ENCODE data around the gene GRM2. TPM values are rescaled to one million over a fixed set of nuclear protein-coding genes. Genes with fewer than 3 reads are reported as not detected.
A peak's percentile ranks its signal among the peaks of the same experiment; 100 is the strongest.

Gene GRM2
- total RNA-seq, 1 experiment from 2014 or later = 0.13 TPM

GRCh38 chr3:51671734-51672475 is 35.0 kb upstream of the GRM2 start:
- ChIA-PET POLR2A (ENCODE audit: unreplicated experiment) (interaction anchor here (0.6 to 1.5 kb wide), 7 partner anchors 9 to 1438 kb away, joined by 3 to 24 read pairs (median 10); partner anchors contain the start of gene DCAF1), CTCF (interaction anchor here (1.0 to 1.7 kb wide), 3 partner anchors 9 to 170 kb away, joined by 3 to 4 read pairs (median 4); no protein-coding TSS in a partner anchor)
- no TSS peak for BruUV-seq (replicated peaks)
- Histone ChIP-seq H3K79me2 (ENCODE audit: low read depth) (no peaks in the 10 kb centered on the region), H3K4me3 (peak overlapping the region; percentile 82), H3K9me3 (ENCODE audit: insufficient read depth, low read depth) (no peaks in the 10 kb centered on the region), H3K36me3 (ENCODE audit: low read depth) (no peaks in the 10 kb centered on the region), H3K9me2 (ENCODE audit: insufficient read depth) (no peaks in the 10 kb centered on the region), H3K27ac (peak overlapping the region; percentile 47; the same call in 1 of the 2 replicates), H2AFZ (peak overlapping the region; percentile 95), H3K4me2 (peak overlapping the region; percentile 81), H3K27me3 (ENCODE audit: insufficient read depth, low read depth) (no peaks in the 10 kb centered on the region), H3K4me1 (replicated peaks; ENCODE audit: insufficient read depth) (peaks cover 18% of the 10 kb centered on the region), H4K20me1 (ENCODE audit: insufficient read depth) (no peaks in the 10 kb centered on the region), H3F3A (ENCODE audit: insufficient read depth, low read depth) (peaks cover 12% of the 10 kb centered on the region; the same call in 1 of the 2 replicates)
- DNase-seq = peak; percentile 56 to 69
- intact Hi-C loops (cut with micrococcal nuclease; ENCODE audit: unreplicated experiment) = no loop called here
- TF ChIP-seq CTCF (conservative IDR thresholded peaks at IDR 0.05) (no peak), EZH2 (IDR thresholded peaks at IDR 0.05; ENCODE audit: low read depth) (no peak)

GRCh38 chr3:51673181-51673801 is 33.6 kb upstream of the GRM2 start:
- H3K27ac ChIP-seq = no peak overlapping the region
- TF ChIP-seq CTCF (conservative IDR thresholded peaks at IDR 0.05) (no peak), EZH2 (IDR thresholded peaks at IDR 0.05; ENCODE audit: low read depth) (no peak)
- no TSS peak for BruUV-seq (replicated peaks)
- intact Hi-C loops (cut with micrococcal nuclease; ENCODE audit: unreplicated experiment) = no loop called here
- CTCF ChIA-PET = interaction anchor here (1.0 to 1.7 kb wide), 2 partner anchors 7 to 9 kb away, joined by 3 to 4 read pairs; no protein-coding TSS in a partner anchor
- POLR2A ChIA-PET (ENCODE audit: unreplicated experiment) = interaction anchor here (0.6 kb wide), 1 partner anchor 291 kb away, joined by 3 read pairs; no protein-coding TSS in a partner anchor
- H3K27me3 ChIP-seq (ENCODE audit: insufficient read depth, low read depth) = no peaks in the 10 kb centered on the region
- H3K79me2 ChIP-seq (ENCODE audit: low read depth) = no peaks in the 10 kb centered on the region
- H3K4me1 ChIP-seq (replicated peaks; ENCODE audit: insufficient read depth) = peaks cover 18% of the 10 kb centered on the region
- H3F3A ChIP-seq (ENCODE audit: insufficient read depth, low read depth) = peaks cover 12% of the 10 kb centered on the region; the same call in 1 of the 2 replicates
- no peak overlapping the region for H3K4me2 ChIP-seq
- H3K4me3 ChIP-seq = no peak overlapping the region
- no peak for DNase-seq
- H3K9me3 ChIP-seq (ENCODE audit: insufficient read depth, low read depth) = no peaks in the 10 kb centered on the region
- H4K20me1 ChIP-seq (ENCODE audit: insufficient read depth) = no peaks in the 10 kb centered on the region
- no peak overlapping the region for H2AFZ ChIP-seq
- H3K9me2 ChIP-seq (ENCODE audit: insufficient read depth) = no peaks in the 10 kb centered on the region
- H3K36me3 ChIP-seq (ENCODE audit: low read depth) = no peaks in the 10 kb centered on the region

GRCh38 chr3:51673802-51674654 is 32.8 kb upstream of the GRM2 start:
- Histone ChIP-seq H3F3A (ENCODE audit: insufficient read depth, low read depth) (peaks cover 12% of the 10 kb centered on the region; the same call in 1 of the 2 replicates), H3K4me1 (replicated peaks; ENCODE audit: insufficient read depth) (peaks cover 13% of the 10 kb centered on the region), H3K27me3 (ENCODE audit: insufficient read depth, low read depth) (no peaks in the 10 kb centered on the region), H3K4me2 (no peak overlapping the region), H3K27ac (no peak overlapping the region), H3K36me3 (ENCODE audit: low read depth) (no peaks in the 10 kb centered on the region), H3K4me3 (no peak overlapping the region), H3K9me2 (ENCODE audit: insufficient read depth) (no peaks in the 10 kb centered on the region), H4K20me1 (ENCODE audit: insufficient read depth) (no peaks in the 10 kb centered on the region), H3K79me2 (ENCODE audit: low read depth) (no peaks in the 10 kb centered on the region), H2AFZ (no peak overlapping the region), H3K9me3 (ENCODE audit: insufficient read depth, low read depth) (no peaks in the 10 kb centered on the region)
- no peak for TF ChIP-seq EZH2 (IDR thresholded peaks at IDR 0.05; ENCODE audit: low read depth)
- TF ChIP-seq CTCF (conservative IDR thresholded peaks at IDR 0.05) = no peak
- intact Hi-C loops (cut with micrococcal nuclease; ENCODE audit: unreplicated experiment) = no loop called here
- CTCF ChIA-PET = interaction anchor here (0.6 kb wide), 1 partner anchor 102 kb away, joined by 5 read pairs; no protein-coding TSS in a partner anchor
- POLR2A ChIA-PET (ENCODE audit: unreplicated experiment) = no interaction called here
- DNase-seq = no peak
- BruUV-seq (replicated peaks) = no TSS peak

Data from PC-9 (cell line).